Peyer's patch (tissue), 4 donors: Measurements from ENCODE around the gene CNTNAP2. TPM values are rescaled to one million over a fixed set of nuclear protein-coding genes. Genes with fewer than 3 reads are reported as not detected.

ENCODE experiments used
- DNase-seq, 3 donors: peaks; one replicate each; pipeline ENCODE4 v3.0.0-alpha.2; 2017 to 2019
- H3K27ac ChIP-seq, 4 donors: fragments of 200-600 bp; sonication (generic); one replicate each; pipeline ENCODE4 v1.5.1; 2016 to 2019
- H3K27me3 ChIP-seq, 2 donors: fragments of 200-600 bp; sonication (generic); one replicate each; pipeline ENCODE4 v1.5.1; 2019
- H3K36me3 ChIP-seq, 3 donors: fragments of 200-600 bp; sonication (generic); one replicate each; pipeline ENCODE4 v1.5.1; 2016 to 2019
- H3K4me1 ChIP-seq, 4 donors: fragments of 200-600 bp; sonication (generic); one replicate each; pipeline ENCODE4 v1.5.1; 2016 to 2019
- H3K4me3 ChIP-seq, 4 donors: fragments of 200-600 bp; sonication (generic); 1 replicate in 3 of 4; 2 replicates in 1 of 4; pipeline ENCODE4 v1.5.1; 2016 to 2019; ENCODE audit warnings: mild to moderate bottlenecking in 1 of 4
- H3K9me3 ChIP-seq, 4 donors: fragments of 200-600 bp; sonication (generic); one replicate each; pipeline ENCODE4 v1.5.1; 2016 to 2019; ENCODE audit warnings: mild to moderate bottlenecking in 1 of 4
- CTCF ChIP-seq, 6 experiments: fragments of 450-650 bp in 4 of 6; fragments of 200-600 bp in 2 of 6; sonication (generic) in 1 of 6; IDR thresholded peaks; one replicate each; pipeline ENCODE4 v1.5.1; 2017 to 2019; ENCODE audit warnings: antibody characterized with exemption in 6 of 6, mild to moderate bottlenecking in 3 of 6, moderate library complexity in 1 of 6
- POLR2A ChIP-seq, 2 donors: fragments of 450-650 bp; IDR thresholded peaks; one replicate each; pipeline ENCODE4 v1.5.1; 2017; ENCODE audit warnings: antibody characterized with exemption in 2 of 2, mild to moderate bottlenecking in 2 of 2, moderate library complexity in 2 of 2
- total RNA-seq, 4 donors: library from RNA; depleted of rRNA; stranded (reverse); fragments of >200 nt; gene quantifications; one replicate each; pipeline ENCODE4 v1.1.0, GENCODE V29; 2016

CNTNAP2 gene
- total RNA-seq, 4 donors from 2014 or later = 1.5 to 4.9 (median 3.6) TPM

GRCh38 chr7:148265896-148266295, 2149.3 kb downstream of the CNTNAP2 start:
- TF ChIP-seq POLR2A (IDR thresholded peaks at IDR 0.05) = no peak
- no peak for TF ChIP-seq CTCF (IDR thresholded peaks at IDR 0.05)

DNA sequence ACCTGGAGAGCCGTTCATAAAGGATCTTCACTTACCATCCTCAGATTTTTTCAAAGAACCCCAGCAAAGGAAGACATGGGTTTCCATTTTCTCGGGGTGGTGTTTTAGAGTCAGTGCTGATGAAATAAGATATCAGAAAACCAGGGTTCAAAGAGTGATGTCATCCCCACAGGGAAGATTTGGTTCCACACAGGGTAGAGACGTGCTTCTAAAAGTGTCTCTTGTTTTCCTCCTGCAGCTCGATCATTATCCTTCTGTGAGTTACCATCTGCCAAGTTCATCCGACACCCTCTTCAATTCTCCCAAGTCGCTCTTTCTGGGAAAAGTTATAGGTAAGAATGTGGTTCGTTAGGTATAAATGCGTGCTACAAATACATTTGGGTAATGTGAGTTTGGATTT, 2150.2 kb downstream of the CNTNAP2 start:
- peaks cover 0 to 6% (median 0%) of the 10 kb centered on the region in 4 donors for H3K4me1 ChIP-seq
- TF ChIP-seq CTCF (IDR thresholded peaks at IDR 0.05) (no peak), POLR2A (IDR thresholded peaks at IDR 0.05) (no peak)

More at GRCh38 chr7:148265896-148266295, 2149.3 kb downstream of the CNTNAP2 start:
- H3K4me3 ChIP-seq = no peak overlapping the region
- no peaks in the 10 kb centered on the region for H3K27me3 ChIP-seq
- no peak overlapping the region for H3K27ac ChIP-seq
- no peaks in the 10 kb centered on the region for H3K9me3 ChIP-seq
- H3K36me3 ChIP-seq = no peaks in the 10 kb centered on the region
- H3K4me1 ChIP-seq = peaks cover 0 to 6% (median 0%) of the 10 kb centered on the region in 4 donors
- DNase-seq = no peak

DNA sequence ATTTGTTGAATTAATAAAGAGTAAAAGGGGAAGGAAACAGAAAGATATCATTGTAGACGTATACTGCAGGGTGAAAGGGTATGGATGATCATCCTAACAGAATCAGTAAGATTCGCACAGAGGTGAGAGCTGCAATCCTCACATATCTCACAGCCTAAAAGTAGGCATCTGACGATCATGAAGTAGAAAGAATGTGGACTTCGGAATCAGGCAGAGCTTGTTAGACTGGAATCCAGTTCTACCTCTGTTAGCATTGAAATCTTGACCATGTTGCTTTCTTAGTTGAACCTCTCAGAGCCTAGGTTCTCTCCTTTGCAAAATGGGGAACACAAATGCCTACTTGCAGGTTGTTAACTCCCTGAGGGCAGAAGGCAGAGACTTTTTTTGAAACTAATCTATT, 2154.0 kb downstream of the CNTNAP2 start:
- Histone ChIP-seq H3K4me1 (no peaks in the 10 kb centered on the region), H3K36me3 (no peaks in the 10 kb centered on the region), H3K27me3 (no peaks in the 10 kb centered on the region), H3K4me3 (no peak overlapping the region), H3K27ac (no peak overlapping the region), H3K9me3 (no peaks in the 10 kb centered on the region)
- DNase-seq = no peak
- TF ChIP-seq POLR2A (IDR thresholded peaks at IDR 0.05) (no peak), CTCF (IDR thresholded peaks at IDR 0.05) (no peak)

More for the DNA sequence above, 2150.2 kb downstream of the CNTNAP2 start:
- H3K36me3 ChIP-seq = no peaks in the 10 kb centered on the region
- no peak overlapping the region for H3K27ac ChIP-seq
- H3K27me3 ChIP-seq = no peaks in the 10 kb centered on the region
- no peaks in the 10 kb centered on the region for H3K9me3 ChIP-seq
- H3K4me3 ChIP-seq = no peak overlapping the region
- no peak for DNase-seq

GRCh38 chr7:148274118-148274517, 2157.5 kb downstream of the CNTNAP2 start:
- no peak for TF ChIP-seq CTCF (IDR thresholded peaks at IDR 0.05)
- TF ChIP-seq POLR2A (IDR thresholded peaks at IDR 0.05) = no peak
- DNase-seq = no peak
- H3K27ac ChIP-seq = no peak overlapping the region
- no peaks in the 10 kb centered on the region for H3K27me3 ChIP-seq
- no peaks in the 10 kb centered on the region for H3K9me3 ChIP-seq
- no peak overlapping the region for H3K4me3 ChIP-seq
- no peaks in the 10 kb centered on the region for H3K4me1 ChIP-seq
- H3K36me3 ChIP-seq = no peaks in the 10 kb centered on the region

- H3K27ac ChIP-seq = no peak overlapping the region
- TF ChIP-seq CTCF (IDR thresholded peaks at IDR 0.05) (no peak), POLR2A (IDR thresholded peaks at IDR 0.05) (no peak)
- no peaks in the 10 kb centered on the region for H3K4me1 ChIP-seq
Measured at GRCh38 chr7:148275359-148275890, 2158.8 kb downstream of the CNTNAP2 start.

More at GRCh38 chr7:148275359-148275890, 2158.8 kb downstream of the CNTNAP2 start:
- DNase-seq = no peak
- H3K36me3 ChIP-seq = no peaks in the 10 kb centered on the region
- H3K27me3 ChIP-seq = no peaks in the 10 kb centered on the region
- H3K9me3 ChIP-seq = no peaks in the 10 kb centered on the region
- H3K4me3 ChIP-seq = no peak overlapping the region
